HepG2 (cell line): ENCODE results near the gene TACC3. TPM values are rescaled to one million over a fixed set of nuclear protein-coding genes. Genes with fewer than 3 reads are reported as not detected.

Source experiments
- ATAC-seq: fragments of 200-7000 bp; cut with Tn5 transposase; 3 replicates; pipeline ENCODE4 v1.9.1; 2020; ENCODE audit warnings: mild to moderate bottlenecking, moderate library complexity
- BruUV-seq: library from RNA; stranded (reverse); fragments of 400-500 nt; replicated peaks from 2 replicates; lab custom pipeline; 2021; lab: Mats Ljungman, UMichigan
- CTCF ChIA-PET: fragments of 300-600 bp; formaldehyde crosslinking; extraction: SDS; loops from one replicate; lab custom pipeline; 2021; ENCODE audit warnings: low total read pairs, inconsistent platforms, low intra/inter-chr PET ratio; lab: Yijun Ruan, JAX
- POLR2A ChIA-PET: fragments of 350-600 bp; sonication (Branson Sonifier 250); formaldehyde crosslinking; loops from one replicate; lab custom pipeline; 2020; ENCODE audit warnings: antibody characterized with exemption, inconsistent platforms; lab: Yijun Ruan, JAX
- DNase-seq: peaks from one replicate; pipeline ENCODE4 v3.0.0-alpha.2; 2015; ENCODE audit warnings: low spot score
- FAIRE-seq: peaks from 3 replicates; lab custom pipeline; 2011; peaks lifted over from hg19 to GRCh38; lab: Jason Lieb, UNC
- H2AFZ ChIP-seq: one replicate; pipeline ENCODE4 v1.6.1; 2011; ENCODE audit warnings: low read length, inconsistent platforms
- H3K27ac ChIP-seq: fragments of 300-600 bp; 3 replicates; pipeline ENCODE4 v1.8.0; 2011; ENCODE audit warnings: mixed run types, mild to moderate bottlenecking, mixed read lengths, low read length, inconsistent platforms; ENCODE audit not compliant: insufficient read depth; ENCODE audit errors: extremely low read length
- H3K27me3 ChIP-seq, 2 experiments: fragments of 200-600 bp in 1 of 2; 2 replicates in 1 of 2; 3 replicates in 1 of 2; pipeline versions ENCODE4 v1.6.0 to v1.8.0; 2011; ENCODE audit warnings: low read length in 2 of 2, mild to moderate bottlenecking in 2 of 2, moderate library complexity in 2 of 2, inconsistent platforms in 1 of 2; ENCODE audit not compliant: insufficient read depth in 2 of 2, control insufficient read depth in 1 of 2
- H3K36me3 ChIP-seq, 2 experiments: fragments of 200-600 bp in 1 of 2; replicated peaks in 1 of 2; 2 replicates in 1 of 2; 3 replicates in 1 of 2; pipeline versions ENCODE4 v1.5.1 to v1.8.0; 2011; ENCODE audit warnings: low read length in 2 of 2, inconsistent platforms in 1 of 2; ENCODE audit not compliant: insufficient read depth in 2 of 2, control insufficient read depth in 1 of 2
- H3K4me1 ChIP-seq: 2 replicates; pipeline ENCODE4 v1.5.1; 2012; ENCODE audit warnings: low read length, inconsistent platforms; ENCODE audit not compliant: insufficient read depth
- H3K4me2 ChIP-seq: 2 replicates; pipeline ENCODE4 v1.6.0; 2011; ENCODE audit warnings: low read depth, low read length, inconsistent platforms
- H3K4me3 ChIP-seq, 3 experiments: fragments of 200-600 bp in 1 of 3; sonication (generic), shearing (Covaris generic) in 1 of 3; replicated peaks in 1 of 3; 2 replicates each; pipeline ENCODE4 v1.5.1; 2011 to 2016; ENCODE audit warnings: low read length in 3 of 3, inconsistent platforms in 2 of 3, low read depth in 2 of 3, mild to moderate bottlenecking in 2 of 3, control low read depth in 1 of 3, mixed read lengths in 1 of 3; ENCODE audit not compliant: insufficient read depth in 1 of 3
- H3K79me2 ChIP-seq: one replicate; pipeline ENCODE4 v1.6.1; 2011; ENCODE audit warnings: low read length, inconsistent platforms; ENCODE audit not compliant: insufficient read depth
- H3K9ac ChIP-seq: 2 replicates; pipeline ENCODE4 v1.6.0; 2011; ENCODE audit warnings: mild to moderate bottlenecking, low read depth, low read length, inconsistent platforms; ENCODE audit not compliant: insufficient read depth
- H3K9me3 ChIP-seq: 2 replicates; pipeline ENCODE4 v1.5.1; 2012; ENCODE audit warnings: mild to moderate bottlenecking, low read length
- H4K20me1 ChIP-seq: 2 replicates; pipeline ENCODE4 v1.6.0; 2011; ENCODE audit warnings: inconsistent platforms, mild to moderate bottlenecking, low read length, moderate library complexity; ENCODE audit not compliant: insufficient read depth
- CBFB ChIP-seq: sonication (generic); formaldehyde crosslinking; IDR thresholded peaks from 2 replicates; pipeline ENCODE4 v1.4.0; 2020; ENCODE audit warnings: missing genetic modification reagents
- ELF1 ChIP-seq: sonication (generic); formaldehyde crosslinking; IDR thresholded peaks from 2 replicates; pipeline ENCODE4 v1.4.0; 2020; ENCODE audit warnings: missing genetic modification reagents
- HOXD1 ChIP-seq: sonication (generic); formaldehyde crosslinking; IDR thresholded peaks from 2 replicates; pipeline ENCODE4 v1.5.0; 2020; ENCODE audit warnings: missing genetic modification reagents
- MLLT10 ChIP-seq: sonication (generic); formaldehyde crosslinking; IDR thresholded peaks from 2 replicates; pipeline ENCODE4 v1.4.0; 2020; ENCODE audit warnings: missing genetic modification reagents
- NCOA5 ChIP-seq: sonication (generic); formaldehyde crosslinking; IDR thresholded peaks from 2 replicates; pipeline ENCODE4 v1.4.0; 2020; ENCODE audit warnings: missing genetic modification reagents
- NFYC ChIP-seq: IDR thresholded peaks from 2 replicates; pipeline ENCODE4 v1.6.1; 2016; ENCODE audit warnings: missing genetic modification reagents, missing compliant biosample characterization
- WGBS: methylation state at CpG from one replicate; pipeline ENCODE4 v1.1.6; 2017; ENCODE audit warnings: low lambda C conversion rate; 5-methylcytosine and 5-hydroxymethylcytosine counted together
- in situ Hi-C: cut with HindIII; loops from 2 replicates; pipeline ENCODE4 v1.10.0; 2017; ENCODE audit warnings: low pct_unique_long_range_greater_than_20kb; ENCODE audit not compliant: extremely low pct_ligation_motif_present
- intact Hi-C: fragments of 100-400 bp; cut with micrococcal nuclease; formaldehyde crosslinking; loops from one replicate; pipeline ENCODE4 v1.10.0; 2022; ENCODE audit not compliant: unreplicated experiment
- polyA plus RNA-seq, 8 experiments: library from polyadenylated mRNA; depleted of rRNA in 3 of 8; stranded (reverse) in 7 of 8; unstranded in 1 of 8; fragments of >200 nt; fragmentation: Illumina TruSeq in 4 of 8; extraction: Trizol in 4 of 8; gene quantifications; 2 replicates each; pipeline versions ENCODE4 v1.2.1 to v1.2.3, GENCODE V29; 2011 to 2016; ENCODE audit warnings: low read depth in 4 of 8, missing spikeins in 1 of 8, mixed read lengths in 1 of 8; ENCODE audit not compliant: insufficient read depth in 1 of 8
- total RNA-seq, 5 experiments: library from RNA; depleted of rRNA; stranded (reverse); fragments of >200 nt; fragmentation: Illumina TruSeq; extraction: Trizol; gene quantifications; 2 replicates each; pipeline ENCODE4 v1.2.3, GENCODE V29; 2016; ENCODE audit warnings: low read depth in 1 of 5

TACC3 gene
- total and polyA plus RNA-seq, 2 of the 13 experiments (the other 11 are each of a cell fraction or from before 2014, with no cell fraction given): 20.3 to 21.2 TPM

DNA sequence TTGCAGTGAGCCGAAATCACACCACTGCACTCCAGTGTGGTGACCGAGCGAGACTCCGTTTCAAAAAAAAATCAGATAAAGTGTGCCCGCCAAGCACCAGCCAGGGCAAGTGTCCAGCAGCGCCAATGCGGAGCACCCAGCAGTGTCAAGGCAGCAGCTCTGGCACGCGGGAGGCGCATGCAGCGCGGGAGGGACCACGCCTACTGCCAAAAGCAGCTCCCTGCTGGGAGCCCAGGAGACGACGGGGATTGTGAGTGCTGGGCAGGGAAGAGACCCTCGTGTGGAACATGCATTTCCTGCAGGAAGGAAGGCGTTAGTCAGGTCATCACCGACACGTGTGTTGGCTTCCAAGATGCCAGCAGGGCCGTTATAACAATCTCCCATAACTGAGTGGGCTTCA is 47.6 kb upstream of the TACC3 start:
- DNase-seq (no peak), FAIRE-seq (no peak), ATAC-seq (no peak)
- no peak overlapping the region for H2AFZ ChIP-seq
- WGBS: 69% methylated on average over 15 of the region's 20 CpGs
- ChIA-PET POLR2A (no interaction called here), CTCF (no interaction called here)
- intact Hi-C loops (no loop called here), in situ Hi-C loops (no loop called here)
- no peak overlapping the region for H3K4me3 ChIP-seq
- H3K9me3 ChIP-seq: no peaks in the 10 kb centered on the region
- no peaks in the 10 kb centered on the region for H4K20me1 ChIP-seq
- H3K27ac ChIP-seq: no peak overlapping the region
- TF ChIP-seq NFYC (CRISPR knock-in tag): no peak
- TF ChIP-seq CBFB (CRISPR knock-in tag): no peak
- H3K9ac ChIP-seq: no peak overlapping the region
- peaks cover under 1 to 17% of the 10 kb centered on the region in 2 experiments; a peak in 2 of 5 replicates for H3K27me3 ChIP-seq
- no peak overlapping the region for H3K4me2 ChIP-seq
- no TSS peak for BruUV-seq
- no peaks in the 10 kb centered on the region for H3K36me3 ChIP-seq
- H3K4me1 ChIP-seq: peaks cover 18% of the 10 kb centered on the region
- H3K79me2 ChIP-seq: no peaks in the 10 kb centered on the region

DNA sequence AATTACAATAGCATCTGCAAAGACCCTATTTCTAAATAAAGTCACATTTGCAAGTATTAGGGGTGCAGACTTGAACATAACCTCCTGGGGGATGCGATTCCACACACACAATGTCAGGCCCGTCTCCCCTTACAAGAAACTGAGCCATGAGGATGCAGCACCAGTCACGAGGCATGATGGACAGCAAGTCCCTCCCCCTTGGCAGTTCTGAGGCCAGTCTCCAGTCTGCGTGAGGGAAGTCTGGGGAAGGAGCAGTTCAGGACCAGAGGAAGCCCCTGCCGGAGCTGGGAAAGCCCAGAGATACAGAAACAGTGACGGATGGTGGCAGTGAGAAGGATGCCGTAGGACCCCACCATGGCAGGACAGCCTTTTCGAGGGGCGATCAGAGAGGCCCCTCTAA is 46.6 kb upstream of the TACC3 start:
- Histone ChIP-seq H3K4me3 (no peak overlapping the region), H3K36me3 (no peaks in the 10 kb centered on the region), H3K79me2 (no peaks in the 10 kb centered on the region), H4K20me1 (no peaks in the 10 kb centered on the region), H2AFZ (no peak overlapping the region), H3K4me1 (peaks cover 20% of the 10 kb centered on the region), H3K4me2 (no peak overlapping the region), H3K9ac (no peak overlapping the region), H3K9me3 (no peaks in the 10 kb centered on the region), H3K27ac (no peak overlapping the region)
- CTCF ChIA-PET: no interaction called here
- BruUV-seq: no TSS peak
- POLR2A ChIA-PET: no interaction called here
- no peak for DNase-seq
- WGBS: 33% methylated on average over 9 of the region's 9 CpGs
- no peak for ATAC-seq
- no peak for FAIRE-seq
- in situ Hi-C loops: no loop called here
- TF ChIP-seq NCOA5 (CRISPR knock-in tag): no peak
- TF ChIP-seq ELF1 (CRISPR knock-in tag): no peak
- TF ChIP-seq HOXD1: no peak
- TF ChIP-seq MLLT10 (CRISPR knock-in tag): no peak
- TF ChIP-seq, all 625 proteins: peak for 0
- intact Hi-C loops: no loop called here
- H3K27me3 ChIP-seq: peaks cover 0 to 17% of the 10 kb centered on the region in 2 experiments; a peak in 2 of 5 replicates
